Calu3 (cell line): ENCODE results near the gene CD81. TPM values are rescaled to one million over a fixed set of nuclear protein-coding genes. Genes with fewer than 3 reads are reported as not detected.
"Not testable (repeated sequence)": the region's sequence is repeated elsewhere in the genome, so short reads cannot be mapped to it uniquely, and the experiment has no call there.

Experiments
- BruUV-seq: library from RNA; stranded (reverse); fragments of 400-500 nt; replicated peaks from 2 replicates; lab custom pipeline; 2021; lab: Mats Ljungman, UMichigan
- CTCF ChIA-PET: fragments of 300-600 bp; sonication (Branson Sonifier 250); formaldehyde crosslinking; loops from one replicate; lab custom pipeline; 2022; ENCODE audit warnings: antibody characterized with exemption; lab: Charles Lee
- DNase-seq: peaks from one replicate; pipeline ENCODE4 v3.0.0; 2022
- H3K27ac Mint-ChIP-seq: one replicate; pipeline ENCODE4 v1.8.0; 2022; ENCODE audit warnings: mixed read lengths; ENCODE audit not compliant: unreplicated experiment
- H3K27me3 Mint-ChIP-seq: one replicate; pipeline ENCODE4 v1.8.0; 2022; ENCODE audit warnings: mixed read lengths; ENCODE audit not compliant: unreplicated experiment
- H3K36me3 Mint-ChIP-seq: one replicate; pipeline ENCODE4 v1.8.0; 2022; ENCODE audit warnings: mild to moderate bottlenecking, moderate library complexity, mixed read lengths; ENCODE audit not compliant: insufficient read depth, unreplicated experiment
- H3K4me1 Mint-ChIP-seq: one replicate; pipeline ENCODE4 v1.8.0; 2022; ENCODE audit warnings: mild to moderate bottlenecking, low read depth, mixed read lengths; ENCODE audit not compliant: unreplicated experiment
- H3K4me3 Mint-ChIP-seq: one replicate; pipeline ENCODE4 v1.8.0; 2022; ENCODE audit warnings: mild to moderate bottlenecking, low read depth, moderate library complexity, mixed read lengths; ENCODE audit not compliant: unreplicated experiment
- H3K9me3 Mint-ChIP-seq: one replicate; pipeline ENCODE4 v1.8.0; 2022; ENCODE audit warnings: low read depth, mixed read lengths; ENCODE audit not compliant: unreplicated experiment
- intact Hi-C: fragments of 100-400 bp; cut with micrococcal nuclease; formaldehyde crosslinking; loops from one replicate; pipeline ENCODE4 v1.10.0; 2022; ENCODE audit not compliant: unreplicated experiment
- total RNA-seq: library from RNA; stranded (reverse); gene quantifications from 2 replicates; pipeline ENCODE4 v1.2.3, GENCODE V29; 2022
- TF ChIP-seq, protein P1 (sequence below): fragments of 200-600 bp; IDR thresholded peaks from one replicate; pipeline ENCODE4 v1.8.0; 2022; ENCODE audit warnings: antibody characterized with exemption; ENCODE audit not compliant: unreplicated experiment

The CD81 gene
- total RNA-seq, 1 experiment from 2014 or later: 283 TPM

DNA sequence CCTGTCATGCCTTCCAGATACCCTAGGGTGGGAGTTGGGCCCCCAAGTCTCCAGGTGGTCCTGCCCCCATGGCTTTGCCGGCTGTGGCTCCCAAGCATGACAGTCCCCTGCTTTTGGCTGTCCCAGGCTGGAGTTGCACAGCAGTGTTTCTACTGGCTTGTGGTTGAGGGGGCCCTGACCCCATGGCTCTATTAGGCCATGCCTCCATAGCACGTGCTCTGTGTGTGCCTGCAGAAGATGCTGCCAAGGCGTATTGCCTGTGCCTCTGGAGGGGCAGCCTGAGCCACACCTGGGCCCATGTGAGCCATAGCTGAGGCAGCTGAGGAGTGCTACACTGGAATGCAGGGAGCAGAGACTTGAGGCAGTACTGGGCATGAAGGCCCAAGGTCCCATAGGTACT is 25.4 kb upstream of the CD81 start:
- CTCF ChIA-PET: no interaction called here

DNA sequence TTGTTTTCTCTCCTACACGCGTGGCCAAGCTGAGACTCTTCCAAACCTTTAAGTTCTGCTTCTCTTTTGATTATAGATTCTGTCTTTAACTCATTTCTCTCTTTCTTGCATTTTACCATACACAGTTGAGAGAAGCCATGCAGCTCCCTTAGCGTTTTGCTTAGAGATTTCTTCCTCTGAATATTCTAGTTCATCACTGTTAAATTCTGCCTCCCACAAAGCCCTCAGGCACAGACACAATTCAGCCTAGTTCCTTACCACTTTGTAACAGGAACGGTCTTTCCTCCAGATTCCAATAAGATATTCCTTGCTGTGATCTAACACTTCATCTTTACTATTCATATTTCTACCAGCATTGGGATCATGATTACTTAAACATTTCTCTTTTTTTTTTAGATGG is 24.7 kb upstream of the CD81 start:
- TF ChIP-seq, protein P1, sequence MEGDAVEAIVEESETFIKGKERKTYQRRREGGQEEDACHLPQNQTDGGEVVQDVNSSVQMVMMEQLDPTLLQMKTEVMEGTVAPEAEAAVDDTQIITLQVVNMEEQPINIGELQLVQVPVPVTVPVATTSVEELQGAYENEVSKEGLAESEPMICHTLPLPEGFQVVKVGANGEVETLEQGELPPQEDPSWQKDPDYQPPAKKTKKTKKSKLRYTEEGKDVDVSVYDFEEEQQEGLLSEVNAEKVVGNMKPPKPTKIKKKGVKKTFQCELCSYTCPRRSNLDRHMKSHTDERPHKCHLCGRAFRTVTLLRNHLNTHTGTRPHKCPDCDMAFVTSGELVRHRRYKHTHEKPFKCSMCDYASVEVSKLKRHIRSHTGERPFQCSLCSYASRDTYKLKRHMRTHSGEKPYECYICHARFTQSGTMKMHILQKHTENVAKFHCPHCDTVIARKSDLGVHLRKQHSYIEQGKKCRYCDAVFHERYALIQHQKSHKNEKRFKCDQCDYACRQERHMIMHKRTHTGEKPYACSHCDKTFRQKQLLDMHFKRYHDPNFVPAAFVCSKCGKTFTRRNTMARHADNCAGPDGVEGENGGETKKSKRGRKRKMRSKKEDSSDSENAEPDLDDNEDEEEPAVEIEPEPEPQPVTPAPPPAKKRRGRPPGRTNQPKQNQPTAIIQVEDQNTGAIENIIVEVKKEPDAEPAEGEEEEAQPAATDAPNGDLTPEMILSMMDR: no peak
- Mint-ChIP-seq H3K27ac (no peak overlapping the region), H3K4me1 (no peaks in the 10 kb centered on the region), H3K27me3 (peaks cover 93% of the 10 kb centered on the region), H3K4me3 (no peak overlapping the region), H3K36me3 (no peaks in the 10 kb centered on the region), H3K9me3 (peaks cover 4% of the 10 kb centered on the region)
- no TSS peak for BruUV-seq
- intact Hi-C loops: no loop called here
- CTCF ChIA-PET: no interaction called here
- no peak for DNase-seq

More for the DNA sequence above, 25.4 kb upstream of the CD81 start:
- no peak overlapping the region for H3K4me3 Mint-ChIP-seq
- TF ChIP-seq, protein P1: no peak
- H3K36me3 Mint-ChIP-seq: no peaks in the 10 kb centered on the region
- BruUV-seq: no TSS peak
- H3K4me1 Mint-ChIP-seq: no peaks in the 10 kb centered on the region
- H3K27ac Mint-ChIP-seq: no peak overlapping the region
- H3K9me3 Mint-ChIP-seq: peaks cover 4% of the 10 kb centered on the region
- H3K27me3 Mint-ChIP-seq: peaks cover 97% of the 10 kb centered on the region
- no peak for DNase-seq
- intact Hi-C loops: no loop called here

DNA sequence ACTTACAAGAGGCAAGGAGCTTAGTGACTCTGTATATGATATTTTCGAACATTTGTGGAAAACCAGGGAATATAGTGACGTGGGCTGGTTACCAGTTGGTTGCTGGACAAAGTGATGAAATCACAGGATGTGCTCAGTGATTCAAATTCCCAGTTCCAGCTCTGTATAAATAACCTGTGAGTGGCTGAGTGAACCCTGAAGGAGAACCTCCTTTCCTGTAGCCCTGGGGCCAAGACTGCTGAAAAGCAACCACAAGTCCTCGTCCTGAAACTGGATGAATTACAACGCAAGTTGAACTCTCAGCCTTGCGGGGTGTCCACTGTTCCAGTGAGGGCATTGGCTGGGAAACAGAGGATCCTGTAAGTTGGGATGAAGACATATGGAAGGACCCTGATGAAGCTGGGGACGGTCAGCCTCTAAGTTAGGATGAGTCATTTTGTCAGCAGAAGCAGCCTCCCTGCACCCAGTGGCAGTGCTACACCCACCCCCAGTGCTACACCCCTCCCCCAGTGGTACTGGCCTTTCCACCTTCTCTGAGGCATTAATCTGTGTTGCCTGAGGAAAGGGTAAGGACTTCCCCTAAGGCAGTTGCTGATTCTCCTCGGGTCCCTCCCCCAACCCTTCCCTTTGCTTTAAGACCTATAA is 22.0 kb upstream of the CD81 start:
- Mint-ChIP-seq H3K27me3 (peaks cover 78% of the 10 kb centered on the region), H3K9me3 (no peaks in the 10 kb centered on the region), H3K4me3 (no peak overlapping the region), H3K4me1 (no peaks in the 10 kb centered on the region), H3K27ac (no peak overlapping the region), H3K36me3 (no peaks in the 10 kb centered on the region)
- intact Hi-C loops: no loop called here
- TF ChIP-seq, protein P1: no peak
- CTCF ChIA-PET: no interaction called here
- DNase-seq: no peak
- no TSS peak for BruUV-seq

DNA sequence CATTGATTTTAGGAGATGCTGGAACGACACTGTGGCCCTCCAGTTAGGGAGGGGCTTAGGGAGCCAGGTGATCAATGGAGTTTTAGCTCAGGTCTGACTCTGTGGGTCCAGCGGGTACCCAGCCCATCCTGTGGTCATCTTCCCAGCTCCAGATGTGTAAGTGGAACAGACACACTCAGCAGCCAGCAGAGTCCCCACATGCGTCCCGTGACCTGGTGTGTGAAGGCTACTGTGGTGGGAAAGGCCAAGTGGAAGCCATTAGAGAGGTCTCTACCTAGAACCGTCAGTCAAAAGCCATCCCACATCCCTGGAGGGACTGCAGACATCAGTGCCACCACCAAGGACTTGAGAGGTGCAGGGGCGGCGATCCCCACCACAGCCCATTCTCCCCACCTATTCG is 19.9 kb upstream of the CD81 start:
- DNase-seq: no peak
- TF ChIP-seq, protein P1: no peak
- Mint-ChIP-seq H3K27me3 (peaks cover 68% of the 10 kb centered on the region), H3K27ac (no peak overlapping the region), H3K9me3 (no peaks in the 10 kb centered on the region), H3K4me1 (no peaks in the 10 kb centered on the region), H3K4me3 (no peak overlapping the region), H3K36me3 (no peaks in the 10 kb centered on the region)
- CTCF ChIA-PET: interaction anchor here (0.6 kb wide), 1 partner anchor 165 kb away, joined by 4 read pairs; no protein-coding TSS in a partner anchor
- no TSS peak for BruUV-seq
- intact Hi-C loops: no loop called here

DNA sequence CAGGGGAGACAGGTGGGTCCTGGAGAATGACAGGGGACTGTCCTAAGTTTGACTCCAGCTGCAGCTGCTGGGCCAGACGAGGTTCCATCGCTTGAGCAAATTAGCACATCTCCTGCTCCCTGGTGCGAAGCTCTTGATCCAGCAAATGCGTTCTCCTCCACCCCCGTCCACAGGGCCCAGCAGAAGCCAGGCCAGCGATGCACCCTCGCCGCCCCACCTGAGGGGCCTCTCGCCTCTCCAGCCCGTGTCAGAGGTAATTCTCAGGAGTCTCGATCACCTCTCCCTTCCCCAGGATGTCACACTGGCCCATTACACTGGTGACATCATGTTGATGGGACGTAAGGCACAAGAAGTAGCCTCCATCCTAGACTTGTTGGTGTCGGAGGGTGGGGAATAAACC is 19.5 kb upstream of the CD81 start:
- H3K9me3 Mint-ChIP-seq, H3K4me1 Mint-ChIP-seq, H3K27ac Mint-ChIP-seq, intact Hi-C loops, DNase-seq, BruUV-seq, H3K36me3 Mint-ChIP-seq, CTCF ChIA-PET, H3K4me3 Mint-ChIP-seq: not testable (repeated sequence)
- H3K27me3 Mint-ChIP-seq: peaks cover 68% of the 10 kb centered on the region
